Sigmoid colon (tissue), 4 donors: ENCODE measurements around the gene SSBP1.
"Not testable (repeated sequence)": the region's sequence is repeated elsewhere in the genome, so short reads cannot be mapped to it uniquely, and the experiment has no call there.

Experiments used
- POLR2AphosphoS5 ChIP-seq, 4 donors: sonication (generic); formaldehyde crosslinking; IDR thresholded peaks; one replicate each; pipeline ENCODE4 v1.6.1; 2017; ENCODE audit warnings: antibody characterized with exemption in 4 of 4
- TF ChIP-seq, protein P1 (sequence below), 4 experiments: fragments of 450-650 bp in 3 of 4; fragments of 200-600 bp in 1 of 4; IDR thresholded peaks; one replicate each; pipeline ENCODE4 v1.5.1; 2016 to 2019; ENCODE audit warnings: antibody characterized with exemption in 4 of 4, mild to moderate bottlenecking in 3 of 4, moderate library complexity in 2 of 4

- TF ChIP-seq, protein P1, sequence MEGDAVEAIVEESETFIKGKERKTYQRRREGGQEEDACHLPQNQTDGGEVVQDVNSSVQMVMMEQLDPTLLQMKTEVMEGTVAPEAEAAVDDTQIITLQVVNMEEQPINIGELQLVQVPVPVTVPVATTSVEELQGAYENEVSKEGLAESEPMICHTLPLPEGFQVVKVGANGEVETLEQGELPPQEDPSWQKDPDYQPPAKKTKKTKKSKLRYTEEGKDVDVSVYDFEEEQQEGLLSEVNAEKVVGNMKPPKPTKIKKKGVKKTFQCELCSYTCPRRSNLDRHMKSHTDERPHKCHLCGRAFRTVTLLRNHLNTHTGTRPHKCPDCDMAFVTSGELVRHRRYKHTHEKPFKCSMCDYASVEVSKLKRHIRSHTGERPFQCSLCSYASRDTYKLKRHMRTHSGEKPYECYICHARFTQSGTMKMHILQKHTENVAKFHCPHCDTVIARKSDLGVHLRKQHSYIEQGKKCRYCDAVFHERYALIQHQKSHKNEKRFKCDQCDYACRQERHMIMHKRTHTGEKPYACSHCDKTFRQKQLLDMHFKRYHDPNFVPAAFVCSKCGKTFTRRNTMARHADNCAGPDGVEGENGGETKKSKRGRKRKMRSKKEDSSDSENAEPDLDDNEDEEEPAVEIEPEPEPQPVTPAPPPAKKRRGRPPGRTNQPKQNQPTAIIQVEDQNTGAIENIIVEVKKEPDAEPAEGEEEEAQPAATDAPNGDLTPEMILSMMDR (IDR thresholded peaks at IDR 0.05), result not testable (repeated sequence)
- not testable (repeated sequence) for TF ChIP-seq POLR2AphosphoS5 (IDR thresholded peaks at IDR 0.05)
Measured at GRCh38 chr7:141770083-141770583, 32.0 kb downstream of the SSBP1 start.
